Glomerular visceral epithelial cell (primary cell): ENCODE results near the gene TSHZ2.
"Not testable (repeated sequence)": the region's sequence is repeated elsewhere in the genome, so short reads cannot be mapped to it uniquely, and the experiment has no call there.

ENCODE experiments used
- DNase-seq: peaks from one replicate; pipeline ENCODE4 v3.0.0-alpha.2; 2016; ENCODE audit errors: extremely low spot score

Gene TSHZ2

DNA sequence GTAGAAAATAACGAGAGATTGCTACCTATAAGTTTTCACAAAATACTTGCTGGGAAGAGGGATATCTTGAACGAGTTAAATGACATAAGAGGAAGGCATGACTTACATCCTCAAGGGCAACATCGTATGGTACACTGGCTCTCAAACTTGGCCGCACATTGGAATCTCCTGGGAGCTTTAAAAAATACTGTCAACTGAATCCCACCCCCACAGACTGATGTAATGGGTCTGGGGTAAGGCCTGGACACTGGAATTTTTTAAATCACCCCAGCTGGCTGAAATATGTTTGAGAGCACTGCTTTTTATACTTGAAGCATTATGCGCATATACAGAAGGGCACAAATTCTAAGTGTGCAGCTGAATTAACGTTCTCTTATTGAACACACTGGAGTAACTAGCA, 8.0 kb upstream of the TSHZ2 start:
- DNase-seq, result no peak

DNA sequence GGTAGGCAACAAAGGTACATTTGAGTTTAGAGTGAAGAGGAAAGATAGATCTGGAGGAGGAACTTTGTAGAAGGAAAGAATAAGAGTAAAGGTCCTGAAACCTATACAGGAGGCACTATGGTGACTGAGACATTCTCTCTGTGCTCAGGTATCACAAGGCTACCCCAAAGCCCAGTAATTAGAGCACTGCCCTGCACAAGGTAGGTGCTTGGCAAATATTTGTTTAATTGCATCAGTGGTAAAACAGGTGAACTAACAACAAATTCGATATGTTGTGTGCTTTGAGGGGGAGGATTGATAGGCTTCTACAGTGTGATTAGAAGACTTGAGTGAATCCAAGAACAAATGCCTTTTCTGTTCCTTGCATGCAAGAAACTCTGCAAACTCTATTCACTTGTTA, 6.8 kb upstream of the TSHZ2 start:
- DNase-seq, result no peak

DNA sequence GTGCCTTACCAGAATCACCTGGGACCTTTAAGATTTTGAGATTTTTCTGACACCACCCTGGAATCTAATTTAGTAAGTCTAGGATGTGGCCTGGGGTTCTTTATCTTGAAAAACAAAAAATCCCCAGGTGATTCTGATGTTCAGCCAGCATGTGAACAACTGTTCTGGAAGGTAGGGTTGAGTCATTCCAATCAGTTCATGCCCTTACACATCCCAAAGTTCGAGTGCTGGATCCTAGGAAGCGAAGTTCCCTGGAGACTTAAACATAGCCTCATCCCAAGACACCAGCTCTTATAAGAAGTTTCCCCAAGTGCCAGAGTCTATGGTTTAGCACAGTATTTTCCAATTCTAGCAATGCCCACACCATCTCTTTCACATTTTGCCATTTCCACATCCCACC, 6.3 kb upstream of the TSHZ2 start:
- no peak for DNase-seq

DNA sequence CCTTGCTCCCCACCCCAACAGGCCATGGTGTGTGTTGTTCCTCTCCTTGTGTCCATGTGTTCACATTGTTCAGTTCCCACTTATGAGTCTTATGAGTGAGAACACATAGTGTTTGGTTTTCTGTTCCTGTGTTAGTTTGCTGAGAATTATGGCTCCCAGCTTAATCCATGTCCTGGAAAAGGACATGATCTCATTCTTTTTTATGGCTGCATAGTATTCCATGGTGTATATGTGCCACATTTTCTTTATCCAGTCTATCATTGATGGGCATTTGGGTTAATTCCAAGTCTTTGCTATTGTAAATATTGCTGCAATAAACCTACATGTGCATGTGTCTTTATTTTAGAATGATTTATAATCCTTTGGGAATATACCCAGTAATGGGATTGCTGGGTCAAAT, 5.6 kb upstream of the TSHZ2 start:
- DNase-seq, result not testable (repeated sequence)

DNA sequence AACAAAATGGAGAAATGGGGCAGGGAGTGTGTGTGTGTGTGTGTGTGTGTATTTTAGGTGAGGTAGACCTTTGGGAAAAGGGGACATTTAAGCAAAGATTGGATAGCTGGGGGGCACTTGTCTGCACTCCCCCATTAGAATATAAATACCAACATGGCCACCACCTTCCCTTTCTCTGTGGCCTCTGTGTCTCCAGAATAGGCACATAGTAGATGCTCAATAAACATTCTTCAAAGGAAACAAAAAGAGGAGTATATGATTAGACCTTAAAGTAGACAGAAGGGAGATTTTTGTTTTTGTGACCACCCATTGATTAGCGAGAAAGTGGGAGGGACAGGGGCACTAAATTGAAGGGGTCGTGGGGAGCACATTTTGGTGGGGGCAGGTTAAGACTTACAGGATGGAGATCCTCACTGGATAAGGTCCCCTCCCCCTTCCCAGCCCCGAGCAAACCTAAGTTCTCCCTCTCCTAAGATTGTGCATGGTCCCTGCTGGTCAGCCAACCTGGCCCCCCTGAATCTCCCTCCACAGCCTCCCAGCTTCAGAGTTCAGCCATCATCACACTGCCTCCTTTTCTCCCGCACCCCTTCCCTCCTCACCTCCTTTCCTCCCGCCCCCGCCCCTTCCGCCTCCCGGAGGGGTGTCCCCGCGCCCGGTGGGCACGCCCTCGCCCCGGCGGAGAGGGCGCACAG, 514 bp upstream of the TSHZ2 start:
- DNase-seq, result no peak

DNA sequence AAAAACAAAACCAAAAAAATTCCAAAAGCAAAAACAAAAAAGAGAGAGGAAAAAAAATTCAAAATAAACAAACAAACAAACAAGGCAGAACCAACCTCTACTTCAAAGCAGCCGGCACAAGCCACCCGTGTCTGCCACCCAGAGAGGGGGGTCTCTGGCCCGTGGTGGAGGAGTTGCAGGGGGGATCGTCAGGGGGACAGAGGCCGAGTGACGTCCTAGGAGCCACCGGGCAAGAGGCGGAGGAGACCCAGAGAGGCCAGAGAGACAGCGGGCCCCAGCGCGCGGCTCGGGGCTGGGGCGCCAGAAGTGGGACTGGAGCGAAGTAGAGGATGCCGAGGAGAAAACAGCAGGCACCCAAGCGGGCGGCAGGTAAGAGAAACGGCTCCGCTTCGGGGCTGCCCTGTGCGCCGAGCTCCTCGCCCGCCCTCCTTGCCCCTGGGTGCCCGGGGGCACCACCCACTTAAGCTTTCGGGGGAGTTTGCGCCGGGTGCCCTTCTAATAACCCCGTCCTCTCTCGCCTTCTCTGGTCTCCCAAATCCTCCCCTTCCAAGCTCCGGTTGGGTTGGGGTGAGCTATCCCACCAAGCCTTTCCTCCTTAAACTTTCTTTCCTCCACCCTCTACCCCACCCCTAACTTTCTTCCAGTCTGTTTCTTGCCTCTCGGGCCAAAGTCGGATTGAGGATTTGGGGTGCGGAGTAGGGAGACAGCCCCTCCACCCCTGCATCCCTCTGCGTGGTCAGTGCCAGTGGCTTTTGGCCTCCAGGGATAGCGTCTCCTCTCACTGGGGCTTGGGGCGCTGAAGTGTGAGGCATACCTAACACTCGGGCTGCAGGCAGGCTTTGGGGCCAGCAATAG, 1.0 kb downstream of the TSHZ2 start:
- no peak for DNase-seq

DNA sequence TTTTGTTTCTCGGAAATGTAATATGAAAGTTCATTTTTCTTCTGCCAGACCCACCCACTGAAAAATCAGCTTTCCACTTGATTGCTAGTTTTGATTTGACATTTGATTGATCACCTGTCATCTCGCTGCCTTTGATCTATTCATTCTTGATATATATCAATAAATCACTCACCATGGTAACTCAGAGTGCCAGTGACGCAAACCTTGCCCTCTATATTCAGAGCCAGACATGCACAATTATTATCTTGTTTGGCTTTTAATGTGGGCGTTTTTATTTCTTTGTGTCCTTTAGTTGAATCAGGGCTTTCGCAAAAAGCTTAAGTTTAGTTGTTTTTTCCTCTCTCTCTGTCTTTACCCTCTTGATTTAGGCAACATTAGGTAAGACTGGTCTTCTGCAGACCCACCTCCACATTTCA, 2.0 kb downstream of the TSHZ2 start:
- DNase-seq, result no peak

DNA sequence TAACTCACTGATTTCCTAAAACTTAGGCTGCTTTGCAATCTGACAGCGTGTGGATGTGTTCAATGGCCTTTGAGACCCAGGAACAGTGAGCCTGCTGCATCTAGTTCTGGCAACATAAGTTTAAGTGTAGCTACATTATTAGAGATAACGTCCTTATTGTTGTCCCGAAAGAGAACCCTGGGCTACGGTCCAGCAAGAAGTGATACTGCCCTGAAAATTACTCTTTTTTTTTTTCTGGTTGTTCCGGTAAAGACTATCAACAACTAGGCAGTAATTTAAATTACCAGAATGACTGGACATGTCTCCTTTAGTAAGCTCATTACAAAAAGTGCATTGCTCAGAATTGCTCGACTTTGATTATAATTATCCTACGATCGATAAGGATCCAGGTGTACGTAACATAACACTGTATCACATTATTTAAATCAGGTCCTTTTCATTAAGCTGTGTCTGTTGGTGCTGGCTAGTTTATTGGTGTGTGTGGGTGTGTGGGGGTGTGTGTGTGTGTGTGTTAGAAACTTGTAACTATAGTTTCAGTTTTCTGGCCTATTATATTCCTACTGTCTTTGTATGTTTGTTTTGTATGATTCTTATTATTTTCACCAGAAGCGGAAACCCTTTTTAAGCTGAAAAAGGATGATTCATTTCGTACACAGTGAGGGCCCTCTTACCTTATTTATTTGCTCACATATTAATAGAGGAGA, 3.0 kb downstream of the TSHZ2 start:
- no peak for DNase-seq

DNA sequence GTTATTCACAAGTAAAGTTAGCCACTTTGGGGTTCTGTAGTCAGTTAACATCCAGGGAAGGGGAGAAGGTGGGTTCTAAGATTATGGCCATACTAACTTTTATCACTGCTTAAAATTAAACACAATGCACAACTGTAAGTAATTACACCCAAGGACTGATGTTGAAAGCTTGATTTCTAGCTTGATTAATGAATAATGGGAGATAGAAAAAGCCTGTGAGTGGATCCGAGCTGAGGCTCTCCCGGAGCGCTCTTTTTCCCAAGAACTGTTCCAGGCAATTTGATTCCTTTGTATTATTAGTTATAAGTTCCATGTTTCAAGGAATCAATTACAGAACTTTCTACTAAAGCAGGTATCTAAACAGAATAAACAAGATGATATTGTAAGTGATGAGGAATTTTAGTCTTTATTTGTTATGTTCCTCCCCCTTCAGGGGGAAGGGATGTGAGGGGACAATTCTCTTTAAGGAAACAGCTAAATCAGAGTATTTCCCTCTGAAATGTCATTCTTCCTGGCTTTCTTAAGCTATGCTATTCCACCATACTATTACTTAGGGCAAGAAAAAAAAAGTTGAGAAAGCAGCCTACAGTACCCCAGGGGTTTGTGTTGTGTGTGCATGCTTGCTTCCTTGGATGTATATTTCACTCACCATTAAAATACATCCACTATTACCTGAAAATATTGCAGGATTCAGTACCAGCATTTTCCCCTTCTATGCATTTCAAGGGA, 3.8 kb downstream of the TSHZ2 start:
- no peak for DNase-seq

DNA sequence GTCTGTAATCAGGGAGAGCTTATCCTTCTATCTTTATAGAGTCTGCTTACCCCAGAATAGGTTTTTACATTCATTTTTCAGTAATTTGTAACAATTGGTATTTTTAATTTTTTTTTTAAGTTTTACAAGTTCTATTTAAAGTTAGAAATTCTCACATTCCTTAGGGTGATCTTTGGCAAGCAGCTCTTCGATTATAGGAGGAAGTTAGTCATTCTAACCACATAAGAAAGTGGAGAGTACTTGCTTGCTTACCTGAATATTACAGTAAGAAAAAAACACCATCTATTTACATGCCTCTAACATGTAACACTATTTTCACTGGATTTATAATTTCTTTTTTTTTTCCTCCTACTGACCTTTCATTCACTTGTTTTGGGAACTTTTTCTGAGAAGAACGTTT, 6.7 kb downstream of the TSHZ2 start:
- no peak for DNase-seq

DNA sequence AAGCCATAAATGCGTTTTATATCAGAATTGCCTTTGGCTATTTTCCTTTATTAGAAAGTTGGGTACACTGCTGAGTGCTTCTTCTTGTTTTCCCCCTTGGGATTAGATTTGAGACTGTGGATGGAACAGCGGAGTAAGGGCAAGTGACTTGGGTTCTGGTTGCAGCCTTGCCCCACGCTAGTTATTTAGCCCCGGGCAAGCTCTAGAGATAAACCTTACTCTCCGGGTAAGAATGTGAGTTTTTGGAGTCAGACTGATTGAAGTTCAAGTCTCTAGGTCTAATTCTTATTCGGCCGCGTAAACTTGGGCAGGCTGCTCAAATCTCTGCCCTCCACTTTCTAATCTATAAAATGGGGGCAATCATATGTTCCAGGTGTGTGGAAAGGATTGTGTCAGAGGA, 8.9 kb downstream of the TSHZ2 start:
- no peak for DNase-seq

DNA sequence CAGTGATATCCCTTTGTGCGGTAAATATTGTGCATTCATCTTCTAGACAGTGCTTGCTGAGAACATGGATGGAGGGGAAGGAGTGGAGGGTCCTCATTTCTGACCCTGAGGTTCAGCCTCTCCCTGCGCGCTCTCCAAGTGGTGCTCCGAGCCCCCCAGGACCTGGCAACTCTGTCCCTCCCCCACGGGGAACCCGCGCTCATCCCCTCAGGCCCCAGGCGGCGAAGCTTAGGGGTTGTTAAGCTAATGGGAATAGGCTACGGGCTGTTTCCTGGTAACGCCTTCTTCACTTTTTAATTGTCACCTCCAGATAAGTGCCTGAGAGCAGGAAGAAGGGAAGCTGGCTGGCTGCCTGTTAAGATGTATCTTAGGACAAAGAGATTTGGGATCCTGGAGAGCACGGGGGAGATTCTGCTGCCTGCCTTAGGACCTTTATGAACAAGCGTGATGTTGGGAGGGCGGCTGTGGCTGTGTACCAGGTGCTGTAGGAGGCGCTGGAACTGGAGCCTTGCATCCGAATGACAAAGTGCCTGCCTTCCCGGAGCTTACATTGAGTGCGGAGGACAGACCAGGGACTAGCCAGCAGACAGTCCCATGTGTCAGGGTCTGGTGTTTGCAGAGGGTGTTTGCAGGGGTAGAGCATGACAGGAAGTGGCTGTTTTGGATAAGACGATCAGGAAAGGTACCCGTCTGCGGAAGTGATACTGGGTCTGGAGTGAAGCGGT, 11.7 kb downstream of the TSHZ2 start:
- DNase-seq, result no peak

DNA sequence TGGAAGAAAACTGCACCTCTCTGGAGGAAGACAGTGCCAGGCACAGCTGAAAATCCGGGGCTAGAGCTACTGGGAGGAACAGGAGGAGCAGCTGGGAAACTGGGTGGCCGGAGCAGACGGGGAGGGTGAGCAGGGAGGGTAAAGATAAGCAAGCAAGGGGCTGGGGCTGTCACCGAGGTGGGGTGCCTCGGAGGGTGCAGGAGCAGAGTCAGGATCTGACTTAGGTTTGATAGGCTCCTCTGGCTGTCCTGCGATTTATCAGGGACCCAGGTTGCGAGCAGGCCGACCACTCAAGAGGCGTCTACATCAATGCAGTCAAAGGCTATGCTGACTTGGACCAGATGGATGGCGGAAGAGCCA, 12.3 kb downstream of the TSHZ2 start:
- DNase-seq, result no peak

DNA sequence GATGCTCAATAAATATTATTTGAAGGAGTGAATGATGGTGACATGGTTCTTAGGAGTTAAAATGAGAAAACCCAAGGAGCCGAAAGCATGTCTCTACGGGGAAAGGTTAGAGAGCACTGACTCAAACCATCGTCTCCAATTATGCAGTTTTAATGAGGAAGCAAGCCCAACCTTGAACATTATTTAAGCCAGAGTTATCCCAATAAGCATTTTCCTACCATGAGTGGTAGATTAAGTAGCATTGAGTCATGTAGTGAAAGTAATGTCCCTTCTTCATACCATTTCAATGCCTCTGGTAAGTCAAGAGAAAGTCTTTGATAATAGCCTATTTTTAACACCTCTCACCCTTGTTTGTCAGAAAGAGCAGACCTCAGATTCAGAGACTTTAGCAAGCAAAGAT, 13.5 kb downstream of the TSHZ2 start:
- no peak for DNase-seq

DNA sequence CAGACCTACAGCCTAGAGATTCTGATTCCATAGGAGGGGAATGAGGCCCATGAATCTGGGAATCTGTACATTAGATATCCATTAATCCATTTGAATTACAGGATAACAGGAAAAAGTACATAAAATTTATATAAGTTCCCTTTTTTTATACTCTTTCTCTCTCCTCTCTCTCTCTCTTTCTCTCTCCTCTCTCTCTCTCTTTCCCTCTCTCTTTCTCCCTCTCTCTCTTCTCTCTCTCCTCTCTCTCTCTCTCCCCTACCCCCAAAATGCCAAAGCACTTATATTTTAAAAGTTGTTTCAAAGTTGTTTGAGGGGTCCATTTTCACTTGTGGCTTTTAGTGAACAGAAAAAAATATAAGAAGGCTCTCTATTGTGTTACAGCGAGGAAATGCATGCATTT, 15.1 kb downstream of the TSHZ2 start:
- DNase-seq, result no peak

DNA sequence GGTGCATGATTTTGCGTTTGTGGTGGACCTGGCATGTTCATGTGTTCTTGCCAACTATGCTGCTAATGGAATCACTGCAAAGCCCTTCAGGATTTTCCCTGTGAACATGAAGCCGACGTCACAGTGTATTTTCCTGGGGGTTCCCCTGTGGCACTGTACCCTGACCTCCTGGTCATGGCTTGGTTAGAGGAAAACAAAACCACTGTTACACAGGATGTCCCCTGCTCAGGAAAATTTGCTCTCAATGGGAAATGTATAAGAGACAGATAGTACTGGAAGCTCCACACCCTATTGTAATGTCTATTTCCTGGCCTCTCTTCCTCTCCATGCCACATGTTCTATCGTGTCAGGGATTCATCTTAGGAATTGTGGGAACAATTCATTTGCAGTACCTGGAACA, 19.7 kb downstream of the TSHZ2 start:
- DNase-seq, result no peak

DNA sequence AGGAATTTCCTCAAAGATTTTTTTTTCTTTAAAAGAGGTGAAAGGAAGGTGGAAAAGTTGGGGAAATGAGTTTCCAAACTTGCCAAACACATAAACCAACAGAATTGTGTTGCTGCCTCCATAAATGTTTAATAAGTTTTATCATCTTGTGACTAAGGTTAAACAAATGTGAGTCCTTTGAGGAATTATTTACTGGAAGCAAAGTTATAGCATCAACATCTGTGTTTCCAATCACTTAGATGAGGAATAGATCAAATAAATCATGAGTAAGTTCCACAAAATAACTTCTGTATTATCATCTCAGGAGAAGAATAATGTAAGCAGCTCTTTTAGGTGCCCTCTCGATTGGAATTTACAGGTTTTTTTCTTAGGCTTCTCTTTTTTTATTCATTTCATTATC, 20.5 kb downstream of the TSHZ2 start:
- DNase-seq, result no peak

DNA sequence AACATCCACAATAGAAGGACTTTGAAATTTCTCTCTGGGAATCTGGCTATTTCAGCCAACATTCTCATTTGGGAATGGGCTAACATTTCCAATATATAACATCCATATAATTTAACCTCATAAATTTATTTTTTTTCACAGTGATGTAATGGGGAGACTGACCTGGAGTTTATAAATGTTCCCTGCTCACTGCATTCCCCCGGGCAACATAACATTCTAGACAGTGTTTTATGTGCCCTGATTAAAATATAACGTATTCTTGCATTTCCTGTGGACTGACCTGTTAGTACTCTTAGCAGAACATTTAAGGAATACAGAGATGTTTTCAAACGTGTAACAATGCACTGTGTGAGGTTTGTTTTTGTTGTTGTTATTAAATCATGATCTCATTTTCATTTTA, 20.9 kb downstream of the TSHZ2 start:
- no peak for DNase-seq

DNA sequence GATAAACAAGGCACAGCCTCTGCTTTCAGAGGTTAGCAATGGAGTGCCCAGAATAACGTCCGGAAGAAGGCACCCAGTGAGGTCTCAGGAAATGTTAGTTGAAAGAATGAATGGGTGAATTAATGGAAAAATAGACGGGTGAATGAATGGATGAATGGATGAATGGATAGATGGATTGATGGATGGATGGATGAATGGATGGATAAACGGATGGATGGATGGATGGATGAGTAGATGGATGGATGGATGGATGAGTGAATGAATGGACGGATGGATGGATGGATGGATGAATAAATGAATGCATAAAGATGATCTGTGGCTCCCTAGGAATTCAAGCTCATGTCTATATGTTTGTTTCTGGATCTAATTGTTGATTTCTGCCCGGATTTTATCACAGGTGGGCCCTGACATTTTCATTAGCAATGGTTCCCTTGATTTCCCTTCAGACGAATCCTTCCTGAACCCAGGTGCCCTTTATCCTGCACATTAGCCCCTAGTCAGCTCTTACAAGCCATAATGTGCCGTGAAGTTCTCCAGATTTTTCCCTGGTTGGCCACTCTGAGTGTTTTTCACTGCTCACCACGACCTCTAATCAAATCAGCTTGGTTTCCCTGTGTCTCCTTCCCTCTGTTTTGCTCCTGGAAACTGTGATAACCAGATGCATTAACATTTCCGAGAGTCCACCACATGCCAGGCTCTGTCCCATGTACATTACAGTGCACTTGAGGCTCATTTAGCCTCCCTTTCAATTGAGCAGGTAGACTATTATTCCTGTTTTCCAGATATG, 22.2 kb downstream of the TSHZ2 start:
- DNase-seq, result no peak

DNA sequence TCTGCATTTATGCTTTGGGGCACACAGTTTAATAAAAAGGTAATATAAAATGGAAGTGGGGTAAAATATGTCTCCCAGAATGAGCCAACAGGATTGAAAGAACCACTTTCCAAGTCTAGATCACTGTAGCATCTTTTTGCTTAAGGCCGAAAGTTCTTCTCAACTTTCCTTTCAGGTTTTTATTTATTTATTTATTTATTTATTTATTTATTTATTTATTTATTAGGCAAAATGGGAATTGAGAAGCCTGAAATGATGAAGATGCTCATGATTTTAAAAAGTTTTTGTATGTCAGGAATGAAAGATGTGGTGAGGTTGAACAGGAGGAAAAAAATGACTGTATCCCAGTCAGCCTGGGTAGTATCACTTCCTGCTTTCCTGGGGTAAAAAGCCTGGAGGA, 24.0 kb downstream of the TSHZ2 start:
- DNase-seq, result no peak

DNA sequence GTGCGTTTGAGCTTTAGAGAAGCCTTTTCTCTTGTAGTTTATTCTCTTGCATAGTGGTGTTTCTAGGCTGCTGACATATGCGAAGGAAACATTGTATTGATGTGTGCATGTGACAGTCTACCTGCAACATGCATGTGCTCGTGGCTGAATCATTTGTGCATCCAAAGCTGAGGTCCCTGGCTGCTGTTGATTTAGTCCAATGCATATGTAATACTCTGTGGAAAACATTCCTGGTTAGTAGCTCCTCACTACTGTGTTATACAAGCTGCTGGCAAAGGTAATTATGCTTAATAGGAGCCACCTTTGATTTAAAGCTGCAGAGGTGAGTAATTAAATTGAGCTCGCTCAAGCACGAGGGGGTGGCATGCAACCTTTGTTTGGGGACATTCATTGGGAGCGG, 24.5 kb downstream of the TSHZ2 start:
- DNase-seq, result no peak
